Retinal pigment epithelial cell (primary cell): ENCODE results near the gene TGFB2.

Source experiments
- DNase-seq: peaks from one replicate; pipeline ENCODE4 v3.0.0-alpha.2; 2010; ENCODE audit warnings: low read depth
- H3K4me3 ChIP-seq: 2 replicates; pipeline ENCODE4 v1.5.1; 2011; ENCODE audit warnings: mild to moderate bottlenecking, low read length, control low read depth, moderate library complexity
- TF ChIP-seq, protein P1 (sequence below): conservative IDR thresholded peaks from 2 replicates; pipeline ENCODE4 v1.5.1; 2011; ENCODE audit warnings: low read depth, low read length, control low read depth, inconsistent platforms

Gene TGFB2

DNA sequence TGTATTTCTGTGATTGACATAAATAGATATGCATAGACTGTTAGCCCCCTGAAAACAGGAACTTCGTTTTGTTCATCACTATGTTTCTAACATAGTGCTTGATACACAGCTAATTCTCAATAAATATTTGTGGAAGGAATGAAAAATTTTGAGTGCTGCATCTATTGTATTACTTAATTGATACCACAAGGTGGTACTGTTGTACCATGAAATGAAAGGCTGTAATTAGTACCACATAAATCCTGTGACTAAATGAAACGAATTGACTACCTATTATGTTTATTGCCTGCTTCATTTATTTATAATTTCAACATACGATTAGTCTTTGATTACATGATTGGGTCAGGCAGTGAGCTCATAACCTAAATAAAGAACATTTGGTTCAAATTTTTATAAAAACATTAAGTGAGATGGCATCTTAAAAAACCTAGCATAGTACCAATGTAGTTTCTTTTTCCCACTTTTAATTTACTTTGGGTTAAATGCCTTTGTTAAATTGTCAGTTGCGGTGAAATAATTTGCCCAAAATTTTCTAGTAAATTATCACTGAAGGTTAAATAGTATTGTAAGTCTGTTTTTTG is 15.0 kb upstream of the TGFB2 start:
- no peak overlapping the region for H3K4me3 ChIP-seq
- TF ChIP-seq, protein P1, sequence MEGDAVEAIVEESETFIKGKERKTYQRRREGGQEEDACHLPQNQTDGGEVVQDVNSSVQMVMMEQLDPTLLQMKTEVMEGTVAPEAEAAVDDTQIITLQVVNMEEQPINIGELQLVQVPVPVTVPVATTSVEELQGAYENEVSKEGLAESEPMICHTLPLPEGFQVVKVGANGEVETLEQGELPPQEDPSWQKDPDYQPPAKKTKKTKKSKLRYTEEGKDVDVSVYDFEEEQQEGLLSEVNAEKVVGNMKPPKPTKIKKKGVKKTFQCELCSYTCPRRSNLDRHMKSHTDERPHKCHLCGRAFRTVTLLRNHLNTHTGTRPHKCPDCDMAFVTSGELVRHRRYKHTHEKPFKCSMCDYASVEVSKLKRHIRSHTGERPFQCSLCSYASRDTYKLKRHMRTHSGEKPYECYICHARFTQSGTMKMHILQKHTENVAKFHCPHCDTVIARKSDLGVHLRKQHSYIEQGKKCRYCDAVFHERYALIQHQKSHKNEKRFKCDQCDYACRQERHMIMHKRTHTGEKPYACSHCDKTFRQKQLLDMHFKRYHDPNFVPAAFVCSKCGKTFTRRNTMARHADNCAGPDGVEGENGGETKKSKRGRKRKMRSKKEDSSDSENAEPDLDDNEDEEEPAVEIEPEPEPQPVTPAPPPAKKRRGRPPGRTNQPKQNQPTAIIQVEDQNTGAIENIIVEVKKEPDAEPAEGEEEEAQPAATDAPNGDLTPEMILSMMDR: peak; percentile 38
- DNase-seq: no peak

DNA sequence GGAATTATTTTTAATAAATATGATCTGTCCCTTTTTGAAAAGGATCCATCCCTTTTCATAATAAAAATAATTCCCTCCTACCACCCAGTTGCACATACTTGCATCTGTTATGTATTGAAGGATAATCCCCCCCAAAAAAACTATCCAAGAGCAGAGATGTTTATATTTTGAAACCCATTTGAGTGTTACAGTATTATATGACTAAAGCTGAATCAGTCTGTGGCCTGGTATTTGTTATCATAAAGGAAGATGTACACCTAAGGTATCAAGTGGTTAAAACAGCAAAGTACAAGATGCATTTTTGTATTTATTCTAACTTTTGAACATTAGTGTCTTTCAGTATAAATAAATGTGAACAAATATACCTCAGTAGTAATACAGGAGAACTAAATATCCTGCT is 12.7 kb upstream of the TGFB2 start:
- TF ChIP-seq, protein P1: no peak
- DNase-seq: no peak
- no peak overlapping the region for H3K4me3 ChIP-seq

DNA sequence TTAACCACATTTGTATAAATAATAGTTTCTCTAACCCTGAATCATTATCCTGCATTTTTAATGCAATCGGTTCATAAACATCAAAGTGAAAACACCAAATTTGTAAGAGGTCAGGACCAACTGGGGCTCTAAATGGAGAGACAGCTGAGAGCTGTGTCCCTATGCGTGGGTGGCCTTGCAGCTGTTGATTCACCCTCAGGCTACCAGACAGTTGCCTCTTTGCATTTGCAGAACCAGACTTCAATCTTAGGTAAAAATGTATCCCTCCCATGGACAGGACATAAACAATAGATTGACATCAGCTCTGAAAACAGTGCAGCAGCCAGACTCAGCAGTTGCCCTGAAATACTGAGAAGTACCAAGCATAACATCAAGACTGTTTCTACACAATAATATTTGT is 8.8 kb upstream of the TGFB2 start:
- H3K4me3 ChIP-seq: no peak overlapping the region
- DNase-seq: no peak

GRCh38 chr1:218339267-218339831 is 5.8 kb upstream of the TGFB2 start:
- no peak overlapping the region for H3K4me3 ChIP-seq
- TF ChIP-seq, protein P1: peak; percentile 74
- no peak for DNase-seq

More for the DNA sequence above, 8.8 kb upstream of the TGFB2 start:
- TF ChIP-seq, protein P1: no peak

DNA sequence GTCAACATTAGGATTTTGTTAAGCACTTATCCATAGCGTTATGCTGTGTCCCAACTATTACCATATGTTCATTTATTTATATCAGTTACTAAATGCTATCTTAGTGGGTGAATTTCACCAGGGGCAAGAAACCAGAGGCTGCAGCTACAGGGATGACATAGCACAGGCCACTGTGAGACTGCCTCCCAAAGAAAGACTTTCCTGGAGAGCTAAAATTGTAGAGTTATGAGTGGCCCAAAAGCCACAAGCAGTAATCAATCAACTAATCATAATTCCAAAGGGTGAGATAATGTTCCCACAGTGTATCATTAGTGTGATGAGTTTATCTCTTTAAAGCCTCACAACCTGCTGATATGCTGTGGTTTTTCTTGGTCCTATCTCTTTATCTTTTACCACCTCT is 3.8 kb upstream of the TGFB2 start:
- no peak overlapping the region for H3K4me3 ChIP-seq
- DNase-seq: no peak
- TF ChIP-seq, protein P1: no peak

DNA sequence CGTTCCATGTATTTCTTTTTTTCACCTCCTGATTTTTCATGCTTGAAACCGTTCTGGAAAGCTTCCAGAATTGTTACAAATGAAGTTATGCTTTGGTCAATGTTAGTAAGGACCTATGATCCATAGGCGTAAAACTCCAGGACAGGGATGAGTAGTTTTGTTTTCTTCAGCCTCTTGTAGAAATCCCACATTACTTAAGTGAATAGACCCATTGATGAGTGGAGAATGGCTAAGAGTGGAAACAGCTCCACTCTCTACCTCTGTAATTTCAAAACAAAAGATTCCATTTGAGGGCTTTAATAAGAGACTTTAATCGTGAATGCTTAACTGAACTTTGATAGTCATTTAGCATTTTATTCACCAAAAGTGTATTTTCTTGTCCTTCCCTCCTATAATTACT is 3.0 kb upstream of the TGFB2 start:
- TF ChIP-seq, protein P1: no peak
- no peak overlapping the region for H3K4me3 ChIP-seq
- no peak for DNase-seq

DNA sequence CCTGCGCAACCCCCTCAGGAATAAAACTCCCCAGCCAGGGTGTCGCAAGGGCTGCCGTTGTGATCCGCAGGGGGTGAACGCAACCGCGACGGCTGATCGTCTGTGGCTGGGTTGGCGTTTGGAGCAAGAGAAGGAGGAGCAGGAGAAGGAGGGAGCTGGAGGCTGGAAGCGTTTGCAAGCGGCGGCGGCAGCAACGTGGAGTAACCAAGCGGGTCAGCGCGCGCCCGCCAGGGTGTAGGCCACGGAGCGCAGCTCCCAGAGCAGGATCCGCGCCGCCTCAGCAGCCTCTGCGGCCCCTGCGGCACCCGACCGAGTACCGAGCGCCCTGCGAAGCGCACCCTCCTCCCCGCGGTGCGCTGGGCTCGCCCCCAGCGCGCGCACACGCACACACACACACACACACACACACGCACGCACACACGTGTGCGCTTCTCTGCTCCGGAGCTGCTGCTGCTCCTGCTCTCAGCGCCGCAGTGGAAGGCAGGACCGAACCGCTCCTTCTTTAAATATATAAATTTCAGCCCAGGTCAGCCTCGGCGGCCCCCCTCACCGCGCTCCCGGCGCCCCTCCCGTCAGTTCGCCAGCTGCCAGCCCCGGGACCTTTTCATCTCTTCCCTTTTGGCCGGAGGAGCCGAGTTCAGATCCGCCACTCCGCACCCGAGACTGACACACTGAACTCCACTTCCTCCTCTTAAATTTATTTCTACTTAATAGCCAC is 696 bp downstream of the TGFB2 start:
- TF ChIP-seq, protein P1: no peak
- H3K4me3 ChIP-seq: peak overlapping the region; percentile 90
- no peak for DNase-seq
